Heart right ventricle (tissue), 16 donors: ENCODE results near the gene GLI1. TPM values are rescaled to one million over a fixed set of nuclear protein-coding genes. Genes with fewer than 3 reads are reported as not detected.

Source experiments
- ATAC-seq, 8 donors: fragments of 200-7000 bp; cut with Tn5 transposase; one replicate each; pipeline ENCODE4 v1.9.1; 2020; ENCODE audit warnings: mild to moderate bottlenecking in 8 of 8, moderate library complexity in 8 of 8, moderate number of reproducible peaks in 1 of 8
- DNase-seq, 2 donors: peaks; one replicate each; pipeline ENCODE4 v3.0.0-alpha.2; 2020
- H3K27ac ChIP-seq, 10 donors: fragments of 200-600 bp; sonication (generic) in 2 of 10; one replicate each; pipeline versions ENCODE4 v1.5.0 to v1.8.0; 2020 to 2022; ENCODE audit warnings: mild to moderate bottlenecking in 3 of 10
- H3K27me3 ChIP-seq, 7 donors: fragments of 200-600 bp; one replicate each; pipeline ENCODE4 v1.8.0; 2021 to 2022; ENCODE audit warnings: mild to moderate bottlenecking in 2 of 7
- H3K36me3 ChIP-seq, 9 donors: fragments of 200-600 bp; sonication (generic) in 1 of 9; one replicate each; pipeline versions ENCODE4 v1.5.0 to v1.8.0; 2020 to 2022; ENCODE audit warnings: mild to moderate bottlenecking in 2 of 9
- H3K4me1 ChIP-seq, 9 donors: fragments of 200-600 bp; sonication (generic) in 1 of 9; one replicate each; pipeline versions ENCODE4 v1.5.0 to v1.8.0; 2020 to 2022; ENCODE audit warnings: mild to moderate bottlenecking in 4 of 9
- H3K4me3 ChIP-seq, 10 donors: fragments of 200-600 bp; sonication (generic) in 2 of 10; one replicate each; pipeline versions ENCODE4 v1.5.0 to v1.8.0; 2020 to 2022; ENCODE audit warnings: mild to moderate bottlenecking in 7 of 10, moderate library complexity in 2 of 10
- H3K9me3 ChIP-seq, 11 donors: fragments of 200-600 bp in 10 of 11; sonication (generic) in 2 of 11; one replicate each; pipeline versions ENCODE4 v1.5.0 to v1.8.0; 2013 to 2022; ENCODE audit warnings: mild to moderate bottlenecking in 2 of 11, control low read depth in 1 of 11, moderate library complexity in 1 of 11
- CTCF ChIP-seq, 9 donors: fragments of 200-600 bp; sonication (generic) in 2 of 9; IDR thresholded peaks; one replicate each; pipeline versions ENCODE4 v1.5.0 to v1.8.0; 2021 to 2022; ENCODE audit warnings: antibody characterized with exemption in 9 of 9, mild to moderate bottlenecking in 5 of 9, moderate library complexity in 1 of 9
- WGBS, 2 donors: extraction: QIAGEN DNeasy Blood & Tissue Kit; methylation state at CpG; one replicate each; pipeline ENCODE4 v1.1.7; 2013; ENCODE audit warnings: inconsistent platforms in 1 of 2; 5-methylcytosine and 5-hydroxymethylcytosine counted together
- intact Hi-C, 10 donors: fragments of 100-400 bp; cut with DNase I; formaldehyde crosslinking; loops; one replicate each; pipeline versions ENCODE4 v1.11.1 to v1.14.2; 2022
- polyA plus RNA-seq, 2 donors: library from polyadenylated mRNA; stranded (reverse); fragments of 200-250 nt; gene quantifications; one replicate each; pipeline ENCODE4 v1.2.3, GENCODE V29; 2013
- total RNA-seq, 10 donors: library from RNA; stranded (reverse); fragmentation: NEBNext Ultra II Directional in 3 of 10; extraction: Animal tissue kit (Norgen Biotek cat#: 25700) in 3 of 10; gene quantifications; one replicate each; pipeline versions ENCODE4 v1.2.1 to v1.2.4, GENCODE V29; 2021 to 2023
- donor health status: Arrhythmogenic right ventricular cardiomyopathy.
- donor health status: ischemic (EF 13 %, LVEDD 7.1; RV severe dilation, severe dysfunction).
- donor health status: healthy with polysubstance abuse.
- donor health status: DM: no; HTN: yes; CAD: no.
- donor health status: DM: no; HTN: no; CAD: no.
- donor health status: ischemic (EF 25% LVEDD 6.9; RV normal size, moderate dysfunction).
- donor health status: ischemic (EF 25% LVEDD 5.7; RV mildly dilated, moderate dysfunction).
- donor health status: healthy.
- donor health status: DM: yes; HTN: yes; CAD: no.
- donor health status: Ischemic cardiomyopathy.
- donor health status: ischemic (EF 35%, LVEDD 5.7; RV mildly dilated, moderate dysfunction).
- donor health status: nonischemic (EF 11% LVEDD 7.7; RV severe dilation, severe dysfunction).
- donor health status: DM: yes; HTN: yes; CAD: no.
- donor health status: PGD.
- donor health status: ischemic (EF 29% LVEDD 5.4; RV normal size, mild dysfunction).
- donor health status: nonischemic (EF 23%, LVEDD 6.1; RV moderate dilation, normal function).

GLI1 gene
- total and polyA plus RNA-seq, 12 donors = 0.12 to 1.2 (median 0.59) TPM

GRCh38 chr12:57474862-57475261, 15.3 kb downstream of the GLI1 start:
- H3K27me3 ChIP-seq = peaks cover 9 to 85% (median 66%) of the 10 kb centered on the region in 7 donors
- no peak for TF ChIP-seq CTCF (IDR thresholded peaks at IDR 0.05)
- H3K27ac ChIP-seq = no peak overlapping the region
- no peak for ATAC-seq
- DNase-seq = no peak
- H3K36me3 ChIP-seq = peaks cover 0 to 51% (median 0%) of the 10 kb centered on the region in 9 donors
- intact Hi-C loops = no loop called here
- H3K4me3 ChIP-seq = peak overlapping the region in 4 of 10 donors; percentile 18 to 68 (median 42)
- 58 to 71% methylated on average over 7 of the region's 7 CpGs for WGBS, 2 donors
- peaks cover 0 to 57% (median 16%) of the 10 kb centered on the region in 9 donors for H3K4me1 ChIP-seq
- no peaks in the 10 kb centered on the region for H3K9me3 ChIP-seq

- no peak for TF ChIP-seq CTCF (IDR thresholded peaks at IDR 0.05)
- H3K27me3 ChIP-seq = peaks cover 9 to 84% (median 66%) of the 10 kb centered on the region in 7 donors
- H3K27ac ChIP-seq = peak overlapping the region in 2 of 10 donors; percentile 73 to 95
- ATAC-seq (peak in 6 of 8 donors; percentile 14 to 54 (median 29)), DNase-seq (no peak)
- WGBS, 2 donors = 4 to 7% methylated on average over 74 to 84 of the region's 84 CpGs
- H3K4me1 ChIP-seq = peaks cover 0 to 64% (median 16%) of the 10 kb centered on the region in 9 donors
- H3K9me3 ChIP-seq = no peaks in the 10 kb centered on the region
- peak overlapping the region in 9 of 10 donors; percentile 4 to 68 (median 45) for H3K4me3 ChIP-seq
- intact Hi-C loops = no loop called here
- peaks cover 0 to 45% (median 0%) of the 10 kb centered on the region in 9 donors for H3K36me3 ChIP-seq
Observed at GRCh38 chr12:57475271-57476161, 15.9 kb downstream of the GLI1 start.

GRCh38 chr12:57476162-57476992, 16.8 kb downstream of the GLI1 start:
- intact Hi-C loops = no loop called here
- Histone ChIP-seq H3K27me3 (peaks cover 9 to 85% (median 63%) of the 10 kb centered on the region in 7 donors), H3K27ac (peak overlapping the region in 5 of 10 donors; percentile 17 to 95 (median 35)), H3K9me3 (no peaks in the 10 kb centered on the region), H3K4me3 (peak overlapping the region in 9 of 10 donors; percentile 4 to 68 (median 45)), H3K4me1 (peaks cover 0 to 72% (median 16%) of the 10 kb centered on the region in 9 donors), H3K36me3 (peaks cover 0 to 38% (median 0%) of the 10 kb centered on the region in 9 donors)
- peak in 3 of 9 donors; percentile 17 to 60 (median 20) for TF ChIP-seq CTCF (IDR thresholded peaks at IDR 0.05)
- DNase-seq = no peak
- peak in 3 of 8 donors; percentile 6 to 28 (median 16) for ATAC-seq
- 19 to 21% methylated on average over 29 of the region's 29 CpGs for WGBS, 2 donors
